ENCODE data around the gene SELPLG. TPM values are rescaled to one million over a fixed set of nuclear protein-coding genes. Genes with fewer than 3 reads are reported as not detected.

SELPLG gene
- total RNA-seq, 1 experiment from 2014 or later, result 0.41 TPM

DNA sequence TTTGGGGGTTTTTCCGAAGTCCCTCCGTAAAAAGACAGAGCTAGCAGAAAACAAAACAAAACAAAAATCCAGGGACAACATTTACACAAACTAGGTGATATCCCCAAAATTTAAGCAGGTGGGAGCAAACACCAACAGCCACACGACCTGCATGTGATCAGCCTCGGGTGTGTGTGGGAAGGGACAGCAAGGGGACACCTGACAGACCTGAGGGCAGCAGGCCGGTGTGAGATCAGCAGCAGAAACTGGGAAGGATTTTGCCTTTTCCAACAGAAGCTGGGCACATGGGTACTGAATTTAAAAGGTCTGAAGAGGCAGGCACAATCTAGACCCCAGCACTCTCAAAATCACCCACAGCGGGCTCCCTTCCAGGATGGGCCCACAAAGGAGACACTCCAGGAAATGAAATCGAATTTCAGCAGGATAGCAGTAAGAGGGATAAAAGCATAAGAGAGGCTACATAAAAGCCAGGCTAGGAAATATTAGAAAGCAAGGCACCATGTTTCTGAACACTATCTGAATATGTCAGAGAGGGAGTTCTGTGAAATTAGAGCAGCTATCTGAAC is 36.5 kb upstream of the SELPLG start:
- BruUV-seq (replicated peaks), result no TSS peak
- TF ChIP-seq, protein P1, sequence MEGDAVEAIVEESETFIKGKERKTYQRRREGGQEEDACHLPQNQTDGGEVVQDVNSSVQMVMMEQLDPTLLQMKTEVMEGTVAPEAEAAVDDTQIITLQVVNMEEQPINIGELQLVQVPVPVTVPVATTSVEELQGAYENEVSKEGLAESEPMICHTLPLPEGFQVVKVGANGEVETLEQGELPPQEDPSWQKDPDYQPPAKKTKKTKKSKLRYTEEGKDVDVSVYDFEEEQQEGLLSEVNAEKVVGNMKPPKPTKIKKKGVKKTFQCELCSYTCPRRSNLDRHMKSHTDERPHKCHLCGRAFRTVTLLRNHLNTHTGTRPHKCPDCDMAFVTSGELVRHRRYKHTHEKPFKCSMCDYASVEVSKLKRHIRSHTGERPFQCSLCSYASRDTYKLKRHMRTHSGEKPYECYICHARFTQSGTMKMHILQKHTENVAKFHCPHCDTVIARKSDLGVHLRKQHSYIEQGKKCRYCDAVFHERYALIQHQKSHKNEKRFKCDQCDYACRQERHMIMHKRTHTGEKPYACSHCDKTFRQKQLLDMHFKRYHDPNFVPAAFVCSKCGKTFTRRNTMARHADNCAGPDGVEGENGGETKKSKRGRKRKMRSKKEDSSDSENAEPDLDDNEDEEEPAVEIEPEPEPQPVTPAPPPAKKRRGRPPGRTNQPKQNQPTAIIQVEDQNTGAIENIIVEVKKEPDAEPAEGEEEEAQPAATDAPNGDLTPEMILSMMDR (IDR thresholded peaks at IDR 0.05), result no peak
- TF ChIP-seq, protein P2, sequence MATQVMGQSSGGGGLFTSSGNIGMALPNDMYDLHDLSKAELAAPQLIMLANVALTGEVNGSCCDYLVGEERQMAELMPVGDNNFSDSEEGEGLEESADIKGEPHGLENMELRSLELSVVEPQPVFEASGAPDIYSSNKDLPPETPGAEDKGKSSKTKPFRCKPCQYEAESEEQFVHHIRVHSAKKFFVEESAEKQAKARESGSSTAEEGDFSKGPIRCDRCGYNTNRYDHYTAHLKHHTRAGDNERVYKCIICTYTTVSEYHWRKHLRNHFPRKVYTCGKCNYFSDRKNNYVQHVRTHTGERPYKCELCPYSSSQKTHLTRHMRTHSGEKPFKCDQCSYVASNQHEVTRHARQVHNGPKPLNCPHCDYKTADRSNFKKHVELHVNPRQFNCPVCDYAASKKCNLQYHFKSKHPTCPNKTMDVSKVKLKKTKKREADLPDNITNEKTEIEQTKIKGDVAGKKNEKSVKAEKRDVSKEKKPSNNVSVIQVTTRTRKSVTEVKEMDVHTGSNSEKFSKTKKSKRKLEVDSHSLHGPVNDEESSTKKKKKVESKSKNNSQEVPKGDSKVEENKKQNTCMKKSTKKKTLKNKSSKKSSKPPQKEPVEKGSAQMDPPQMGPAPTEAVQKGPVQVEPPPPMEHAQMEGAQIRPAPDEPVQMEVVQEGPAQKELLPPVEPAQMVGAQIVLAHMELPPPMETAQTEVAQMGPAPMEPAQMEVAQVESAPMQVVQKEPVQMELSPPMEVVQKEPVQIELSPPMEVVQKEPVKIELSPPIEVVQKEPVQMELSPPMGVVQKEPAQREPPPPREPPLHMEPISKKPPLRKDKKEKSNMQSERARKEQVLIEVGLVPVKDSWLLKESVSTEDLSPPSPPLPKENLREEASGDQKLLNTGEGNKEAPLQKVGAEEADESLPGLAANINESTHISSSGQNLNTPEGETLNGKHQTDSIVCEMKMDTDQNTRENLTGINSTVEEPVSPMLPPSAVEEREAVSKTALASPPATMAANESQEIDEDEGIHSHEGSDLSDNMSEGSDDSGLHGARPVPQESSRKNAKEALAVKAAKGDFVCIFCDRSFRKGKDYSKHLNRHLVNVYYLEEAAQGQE (IDR thresholded peaks at IDR 0.05; ENCODE audit: insufficient read depth in 1 of 2, low read depth in 2 of 2, low read length in 1 of 2), result no peak
- TF ChIP-seq TCF7L2 (IDR thresholded peaks at IDR 0.05; ENCODE audit: low read depth, low read length), result no peak
- TF ChIP-seq POLR2AphosphoS5 (IDR thresholded peaks at IDR 0.05; ENCODE audit: low read depth, low read length), result no peak
- no peak for TF ChIP-seq SIN3A (IDR thresholded peaks at IDR 0.05; ENCODE audit: borderline replicate concordance, insufficient read depth, low read depth, low read length)
- ChIA-PET POLR2A (no interaction called here), CTCF (interaction anchor here (0.5 to 0.7 kb wide), 2 partner anchors 107 to 131 kb away, joined by 5 to 6 read pairs; no protein-coding TSS in a partner anchor)
- Histone ChIP-seq H3K9me3 (ENCODE audit: control insufficient read depth, insufficient read depth, low read depth, low read length) (no peaks in the 10 kb centered on the region), H3K27ac (ENCODE audit: low read length) (no peak overlapping the region), H3K27me3 (ENCODE audit: control insufficient read depth, insufficient read depth, low read length) (no peaks in the 10 kb centered on the region), H3K4me1 (ENCODE audit: control insufficient read depth, insufficient read depth, low read length) (peaks cover 9% of the 10 kb centered on the region), H3K4me3 (ENCODE audit: low read depth in 2 of 2, low read length in 2 of 2) (no peak overlapping the region), H3K36me3 (ENCODE audit: control insufficient read depth, insufficient read depth, low read length) (no peaks in the 10 kb centered on the region)
- intact Hi-C loops (cut with micrococcal nuclease; ENCODE audit: unreplicated experiment), result no loop called here
- in situ Hi-C loops (cut with HindIII; ENCODE audit: low pct_unique_long_range_greater_than_20kb, low sequenced_read_pairs), result no loop called here
- DNase-seq (ENCODE audit: low read depth, low spot score) (no peak), ATAC-seq (no peak)

DNA sequence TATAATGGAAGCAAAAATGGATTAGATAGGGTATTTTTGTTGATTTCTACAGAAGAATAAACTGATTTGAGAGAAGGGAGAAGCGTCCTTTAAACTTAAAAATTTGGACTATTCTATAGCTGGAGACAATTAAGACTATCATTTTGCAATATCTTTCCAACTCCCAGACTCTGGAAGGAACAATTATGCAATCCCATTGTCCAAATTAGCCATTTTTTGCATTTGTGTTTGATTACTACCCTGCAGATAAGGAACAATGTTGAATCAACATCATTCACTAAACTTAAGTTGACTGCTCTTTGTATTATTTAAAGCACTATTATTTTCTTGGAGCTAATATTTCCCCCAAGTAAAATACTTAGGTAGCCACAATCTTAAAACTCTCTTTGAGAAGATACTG is 34.8 kb upstream of the SELPLG start:
- Histone ChIP-seq H3K27ac (ENCODE audit: low read length) (no peak overlapping the region), H3K27me3 (ENCODE audit: control insufficient read depth, insufficient read depth, low read length) (no peaks in the 10 kb centered on the region), H3K9me3 (ENCODE audit: control insufficient read depth, insufficient read depth, low read depth, low read length) (no peaks in the 10 kb centered on the region), H3K4me3 (ENCODE audit: low read depth in 2 of 2, low read length in 2 of 2) (no peak overlapping the region), H3K36me3 (ENCODE audit: control insufficient read depth, insufficient read depth, low read length) (no peaks in the 10 kb centered on the region), H3K4me1 (ENCODE audit: control insufficient read depth, insufficient read depth, low read length) (peaks cover 17% of the 10 kb centered on the region)
- in situ Hi-C loops (cut with HindIII; ENCODE audit: low pct_unique_long_range_greater_than_20kb, low sequenced_read_pairs), result no loop called here
- ATAC-seq (no peak), DNase-seq (ENCODE audit: low read depth, low spot score) (no peak)
- CTCF ChIA-PET, result no interaction called here
- POLR2A ChIA-PET, result no interaction called here
- intact Hi-C loops (cut with micrococcal nuclease; ENCODE audit: unreplicated experiment), result loop anchor here (10.0 kb wide), 2 partner anchors 56 to 286 kb away; no protein-coding TSS in a partner anchor
- TF ChIP-seq, protein P2 (IDR thresholded peaks at IDR 0.05; ENCODE audit: insufficient read depth in 1 of 2, low read depth in 2 of 2, low read length in 1 of 2), result no peak
- no peak for TF ChIP-seq SIN3A (IDR thresholded peaks at IDR 0.05; ENCODE audit: borderline replicate concordance, insufficient read depth, low read depth, low read length)
- TF ChIP-seq POLR2AphosphoS5 (IDR thresholded peaks at IDR 0.05; ENCODE audit: low read depth, low read length), result no peak
- no peak for TF ChIP-seq TCF7L2 (IDR thresholded peaks at IDR 0.05; ENCODE audit: low read depth, low read length)
- TF ChIP-seq, protein P1 (IDR thresholded peaks at IDR 0.05), result no peak
- BruUV-seq (replicated peaks), result no TSS peak

Measured in Panc1 (cell line).